Lung (tissue), 12 donors: Measurements from ENCODE around the gene CDH4. TPM values are rescaled to one million over a fixed set of nuclear protein-coding genes. Genes with fewer than 3 reads are reported as not detected.
"Not testable (repeated sequence)": the region's sequence is repeated elsewhere in the genome, so short reads cannot be mapped to it uniquely, and the experiment has no call there.

ENCODE experiments used
- ATAC-seq: fragments of 200-7000 bp; cut with Tn5 transposase; one replicate; pipeline ENCODE4 v1.9.1; 2020; ENCODE audit warnings: moderate number of reproducible peaks; ENCODE audit not compliant: insufficient read depth, low FRiP score
- DNase-seq, 3 donors: peaks; one replicate each; pipeline ENCODE4 v3.0.0-alpha.2; 2013 to 2017
- H3K27ac ChIP-seq, 2 donors: one replicate each; pipeline ENCODE4 v1.5.1; 2013; ENCODE audit warnings: mild to moderate bottlenecking in 2 of 2, moderate library complexity in 2 of 2, control low read depth in 1 of 2, inconsistent platforms in 1 of 2, low read depth in 1 of 2, low read length in 1 of 2
- H3K27me3 ChIP-seq, 3 donors: one replicate each; pipeline ENCODE4 v1.5.1; 2013; ENCODE audit warnings: low read length in 2 of 3; ENCODE audit not compliant: control insufficient read depth in 3 of 3, insufficient read depth in 3 of 3
- H3K36me3 ChIP-seq, 4 donors: one replicate each; pipeline ENCODE4 v1.5.1; 2013; ENCODE audit warnings: low read length in 4 of 4, mild to moderate bottlenecking in 1 of 4, moderate library complexity in 1 of 4; ENCODE audit not compliant: control insufficient read depth in 4 of 4, insufficient read depth in 4 of 4
- H3K4me1 ChIP-seq, 5 donors: one replicate each; pipeline ENCODE4 v1.5.1; 2013; ENCODE audit warnings: low read length in 5 of 5, mild to moderate bottlenecking in 2 of 5, moderate library complexity in 1 of 5; ENCODE audit not compliant: control insufficient read depth in 5 of 5, insufficient read depth in 5 of 5
- H3K4me3 ChIP-seq: one replicate; pipeline ENCODE4 v1.5.1; 2013; ENCODE audit warnings: mild to moderate bottlenecking, control low read depth, moderate library complexity
- H3K9ac ChIP-seq, 2 donors: one replicate each; pipeline ENCODE4 v1.5.1; 2013; ENCODE audit warnings: low read length in 2 of 2, control low read depth in 1 of 2; ENCODE audit not compliant: insufficient read depth in 1 of 2
- H3K9me3 ChIP-seq, 4 donors: one replicate each; pipeline ENCODE4 v1.5.1; 2013; ENCODE audit warnings: low read length in 3 of 4, mild to moderate bottlenecking in 1 of 4, moderate library complexity in 1 of 4; ENCODE audit not compliant: control insufficient read depth in 4 of 4, insufficient read depth in 3 of 4
- WGBS, 2 donors: extraction: QIAGEN DNeasy Blood & Tissue Kit; methylation state at CpG; one replicate each; pipeline ENCODE4 v1.1.7; 2013; 5-methylcytosine and 5-hydroxymethylcytosine counted together
- polyA plus RNA-seq, 2 donors: library from polyadenylated mRNA; stranded (reverse); fragments of 200-250 nt; gene quantifications; one replicate each; pipeline ENCODE4 v1.2.1, GENCODE V29; 2013
- total RNA-seq, 2 donors: library from RNA; depleted of rRNA in 1 of 2; stranded (reverse); fragments of >200 nt in 1 of 2; gene quantifications; one replicate each; pipeline ENCODE4 v1.2.1, GENCODE V29; 2014 to 2021
- TF ChIP-seq, protein P1 (sequence below): IDR thresholded peaks from 2 replicates; pipeline ENCODE4 v1.5.1; 2012; ENCODE audit warnings: mild to moderate bottlenecking; ENCODE audit errors: control extremely low read depth, extremely low read depth
- donor health status: control.
- donor health status: control.
- donor health status: Bipolar disorder and iron deficiency.
- donor health status: healthy.
- donor health status: DM: yes; HTN: yes; CAD: no.

CDH4 gene
- total and polyA plus RNA-seq, 4 donors: 0.10 to 2.1 (median 0.34) TPM

DNA sequence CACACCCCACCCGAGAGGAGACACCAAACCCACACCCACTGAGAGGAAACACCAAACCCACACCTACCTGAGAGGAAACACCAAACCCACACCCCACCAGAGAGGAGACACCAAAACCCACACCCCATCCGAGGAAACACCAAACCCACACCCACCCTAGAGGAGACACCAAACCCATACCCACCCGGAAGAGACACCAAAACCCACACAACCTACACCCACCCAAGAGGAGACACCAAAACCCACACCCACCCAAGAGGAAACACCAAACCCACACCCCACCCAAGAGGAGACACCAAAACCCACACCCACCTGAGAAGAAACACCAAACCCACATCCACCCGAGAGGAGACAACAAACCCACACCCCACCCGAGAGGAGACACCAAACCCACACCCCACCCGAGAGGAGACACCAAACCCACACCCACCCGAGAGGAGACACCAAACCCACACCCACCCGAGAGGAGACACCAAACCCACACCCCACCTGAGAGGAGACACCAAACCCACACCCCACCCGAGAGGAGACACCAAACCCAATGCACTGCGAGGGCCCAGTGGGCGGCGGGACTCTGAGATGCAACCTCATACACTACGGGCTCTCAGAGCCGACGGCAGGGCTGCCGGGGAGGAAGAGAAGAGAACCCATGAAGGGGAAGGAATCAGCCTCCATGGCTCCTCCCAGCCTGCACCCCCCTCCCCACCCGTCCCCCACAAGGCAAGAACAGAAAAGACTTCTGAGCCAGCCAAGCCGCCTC is 730.3 kb downstream of the CDH4 start:
- Histone ChIP-seq H3K9me3 (peaks cover 0 to 4% (median 0%) of the 10 kb centered on the region in 4 donors), H3K27ac (no peak overlapping the region), H3K27me3 (no peaks in the 10 kb centered on the region), H3K9ac (no peak overlapping the region), H3K4me1 (peaks cover 0 to 3% (median 0%) of the 10 kb centered on the region in 5 donors), H3K36me3 (peaks cover 0 to 30% (median 2%) of the 10 kb centered on the region in 4 donors), H3K4me3 (no peak overlapping the region)
- DNase-seq (no peak), ATAC-seq (no peak)
- TF ChIP-seq, protein P1, sequence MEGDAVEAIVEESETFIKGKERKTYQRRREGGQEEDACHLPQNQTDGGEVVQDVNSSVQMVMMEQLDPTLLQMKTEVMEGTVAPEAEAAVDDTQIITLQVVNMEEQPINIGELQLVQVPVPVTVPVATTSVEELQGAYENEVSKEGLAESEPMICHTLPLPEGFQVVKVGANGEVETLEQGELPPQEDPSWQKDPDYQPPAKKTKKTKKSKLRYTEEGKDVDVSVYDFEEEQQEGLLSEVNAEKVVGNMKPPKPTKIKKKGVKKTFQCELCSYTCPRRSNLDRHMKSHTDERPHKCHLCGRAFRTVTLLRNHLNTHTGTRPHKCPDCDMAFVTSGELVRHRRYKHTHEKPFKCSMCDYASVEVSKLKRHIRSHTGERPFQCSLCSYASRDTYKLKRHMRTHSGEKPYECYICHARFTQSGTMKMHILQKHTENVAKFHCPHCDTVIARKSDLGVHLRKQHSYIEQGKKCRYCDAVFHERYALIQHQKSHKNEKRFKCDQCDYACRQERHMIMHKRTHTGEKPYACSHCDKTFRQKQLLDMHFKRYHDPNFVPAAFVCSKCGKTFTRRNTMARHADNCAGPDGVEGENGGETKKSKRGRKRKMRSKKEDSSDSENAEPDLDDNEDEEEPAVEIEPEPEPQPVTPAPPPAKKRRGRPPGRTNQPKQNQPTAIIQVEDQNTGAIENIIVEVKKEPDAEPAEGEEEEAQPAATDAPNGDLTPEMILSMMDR: no peak
- 85 to 88% methylated on average over 16 to 18 of the region's 18 CpGs for WGBS, 2 donors

DNA sequence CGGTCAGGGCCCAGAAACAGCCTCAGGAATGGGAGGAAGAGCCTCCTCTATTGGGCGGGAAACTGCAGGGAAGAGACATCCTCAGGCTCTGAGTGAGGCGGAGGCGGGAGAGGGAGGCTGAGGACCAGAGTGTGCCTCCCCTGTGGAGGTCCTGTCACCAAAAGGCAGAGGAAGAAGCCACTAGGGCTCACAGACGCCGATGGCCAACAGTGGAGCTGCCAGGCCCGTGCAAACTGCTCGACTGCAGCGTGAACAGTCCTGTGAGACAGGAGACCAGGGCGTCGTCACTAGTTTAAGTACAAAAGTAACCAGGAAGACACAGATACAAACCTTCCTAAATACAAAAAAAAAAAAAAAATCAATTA is 730.9 kb downstream of the CDH4 start:
- Histone ChIP-seq H3K4me3 (no peak overlapping the region), H3K4me1 (peaks cover 0 to 3% (median 0%) of the 10 kb centered on the region in 5 donors), H3K36me3 (peaks cover 0 to 33% (median 3%) of the 10 kb centered on the region in 4 donors), H3K9me3 (peaks cover 0 to 4% (median 0%) of the 10 kb centered on the region in 4 donors), H3K9ac (no peak overlapping the region), H3K27ac (no peak overlapping the region), H3K27me3 (no peaks in the 10 kb centered on the region)
- DNase-seq (no peak), ATAC-seq (no peak)
- 95 to 98% methylated on average over 11 of the region's 11 CpGs for WGBS, 2 donors
- TF ChIP-seq, protein P1: no peak

GRCh38 chr20:61983965-61984364 is 731.9 kb downstream of the CDH4 start:
- Histone ChIP-seq H3K27ac (no peak overlapping the region), H3K9ac (no peak overlapping the region), H3K4me1 (peaks cover 0 to 3% (median 0%) of the 10 kb centered on the region in 5 donors), H3K9me3 (peaks cover 0 to 4% (median 0%) of the 10 kb centered on the region in 4 donors), H3K36me3 (peaks cover 0 to 37% (median 4%) of the 10 kb centered on the region in 4 donors), H3K4me3 (no peak overlapping the region), H3K27me3 (no peaks in the 10 kb centered on the region)
- TF ChIP-seq, protein P1: no peak
- WGBS, 2 donors: 85 to 90% methylated on average over 17 of the region's 17 CpGs
- no peak for ATAC-seq
- DNase-seq: no peak

- peaks cover 0 to 37% (median 4%) of the 10 kb centered on the region in 4 donors for H3K36me3 ChIP-seq
- not testable (repeated sequence) for ATAC-seq, H3K27me3 ChIP-seq, H3K9me3 ChIP-seq, H3K4me1 ChIP-seq, H3K9ac ChIP-seq, DNase-seq, H3K4me3 ChIP-seq, H3K27ac ChIP-seq
- 70 to 80% methylated on average over 13 to 14 of the region's 14 CpGs for WGBS, 2 donors
Observed at GRCh38 chr20:61984431-61984830, 732.4 kb downstream of the CDH4 start.
